HG03095 (cell line): Measurements from ENCODE around the gene CDH4.

ENCODE experiments used
- ATAC-seq: cut with Tn5 transposase; IDR thresholded peaks from one replicate; pipeline ENCODE4 v1.9.1; 2021; ENCODE audit warnings: moderate library complexity; ENCODE audit not compliant: unreplicated experiment

CDH4 gene

GRCh38 chr20:61299618-61300017 is 47.6 kb downstream of the CDH4 start:
- ATAC-seq = no peak

GRCh38 chr20:61300293-61300692 is 48.2 kb downstream of the CDH4 start:
- ATAC-seq = no peak

- no peak for ATAC-seq
These were observed 48.6 kb downstream of the CDH4 start for GRCh38 chr20:61300709-61301108.

GRCh38 chr20:61301711-61302525 is 49.9 kb downstream of the CDH4 start:
- ATAC-seq = no peak

GRCh38 chr20:61303217-61303616 is 51.2 kb downstream of the CDH4 start:
- no peak for ATAC-seq

GRCh38 chr20:61303675-61304074 is 51.6 kb downstream of the CDH4 start:
- ATAC-seq = no peak

GRCh38 chr20:61304750-61305149 is 52.7 kb downstream of the CDH4 start:
- ATAC-seq = no peak

GRCh38 chr20:61306937-61307475 is 54.9 kb downstream of the CDH4 start:
- no peak for ATAC-seq

GRCh38 chr20:61307686-61308476 is 55.8 kb downstream of the CDH4 start:
- ATAC-seq = no peak

GRCh38 chr20:61308477-61308774 is 56.4 kb downstream of the CDH4 start:
- no peak for ATAC-seq

GRCh38 chr20:61310954-61311353 is 58.9 kb downstream of the CDH4 start:
- no peak for ATAC-seq

- ATAC-seq = no peak
These were observed 59.8 kb downstream of the CDH4 start for GRCh38 chr20:61311656-61312387.

- no peak for ATAC-seq
These were observed 60.9 kb downstream of the CDH4 start for GRCh38 chr20:61312925-61313324.

GRCh38 chr20:61313396-61313795 is 61.3 kb downstream of the CDH4 start:
- ATAC-seq = no peak

GRCh38 chr20:61314326-61315010 is 62.4 kb downstream of the CDH4 start:
- no peak for ATAC-seq

- ATAC-seq = no peak
These were observed 63.3 kb downstream of the CDH4 start for GRCh38 chr20:61315319-61315718.

GRCh38 chr20:61316346-61316745 is 64.3 kb downstream of the CDH4 start:
- no peak for ATAC-seq

GRCh38 chr20:61317966-61318530 is 66.0 kb downstream of the CDH4 start:
- no peak for ATAC-seq

GRCh38 chr20:61320691-61321425 is 68.8 kb downstream of the CDH4 start:
- ATAC-seq = no peak

- no peak for ATAC-seq
These were observed 69.4 kb downstream of the CDH4 start for GRCh38 chr20:61321481-61321880.
